NCI-H1694 treated with DMSO at 0.1 percent for 48 hours (cell line): ENCODE data around the gene NPIPB4.
A peak's percentile ranks its signal among the peaks of the same experiment; 100 is the strongest.
"Not testable (repeated sequence)": the region's sequence is repeated elsewhere in the genome, so short reads cannot be mapped to it uniquely, and the experiment has no call there.

Experiments
- DNase-seq: peaks from one replicate; lab custom pipeline; 2025; lab: John Stamatoyannopoulos, UW

NPIPB4 gene

GRCh38 chr16:21857656-21858055, at the start of gene NPIPB4:
Gene NPIPB4, minus strand, starts transcription at chr16:21857756. Its CDS starts 378 bp downstream, at chr16:21857378.
- DNase-seq, result not testable (repeated sequence)

GRCh38 chr16:21898998-21899397, 41.4 kb upstream of the NPIPB4 start:
- not testable (repeated sequence) for DNase-seq

GRCh38 chr16:21881988-21882387, 24.4 kb upstream of the NPIPB4 start:
- not testable (repeated sequence) for DNase-seq

GRCh38 chr16:21837186-21837585, 20.4 kb downstream of the NPIPB4 start:
- not testable (repeated sequence) for DNase-seq

GRCh38 chr16:21836334-21836733, 21.2 kb downstream of the NPIPB4 start:
- not testable (repeated sequence) for DNase-seq

- not testable (repeated sequence) for DNase-seq
Measured at GRCh38 chr16:21835747-21836146, 21.8 kb downstream of the NPIPB4 start.

GRCh38 chr16:21834211-21834610, 23.3 kb downstream of the NPIPB4 start:
- not testable (repeated sequence) for DNase-seq

GRCh38 chr16:21829929-21830328, 27.6 kb downstream of the NPIPB4 start:
- DNase-seq, result not testable (repeated sequence)

- DNase-seq, result not testable (repeated sequence)
Measured at GRCh38 chr16:21826067-21826706, 31.4 kb downstream of the NPIPB4 start.

GRCh38 chr16:21825526-21825925, 32.0 kb downstream of the NPIPB4 start:
- not testable (repeated sequence) for DNase-seq

GRCh38 chr16:21823258-21823657, 34.3 kb downstream of the NPIPB4 start:
- DNase-seq, result not testable (repeated sequence)

- DNase-seq, result not testable (repeated sequence)
Measured at GRCh38 chr16:21820908-21821465, 36.6 kb downstream of the NPIPB4 start.

- DNase-seq, result peak; percentile 37
Measured at GRCh38 chr16:21820028-21820907, 37.3 kb downstream of the NPIPB4 start.

GRCh38 chr16:21819617-21820016, 37.9 kb downstream of the NPIPB4 start:
- DNase-seq, result not testable (repeated sequence)

- not testable (repeated sequence) for DNase-seq
Measured at GRCh38 chr16:21817012-21817411, 40.5 kb downstream of the NPIPB4 start.

GRCh38 chr16:21815694-21816093, 41.9 kb downstream of the NPIPB4 start:
- DNase-seq, result not testable (repeated sequence)

GRCh38 chr16:21802375-21802663, 55.2 kb downstream of the NPIPB4 start:
- DNase-seq, result not testable (repeated sequence)

- DNase-seq, result peak; percentile 29
Measured at GRCh38 chr16:21801538-21802374, 55.8 kb downstream of the NPIPB4 start.

GRCh38 chr16:21798601-21799000, 59.0 kb downstream of the NPIPB4 start:
- DNase-seq, result not testable (repeated sequence)

- DNase-seq, result not testable (repeated sequence)
Measured at GRCh38 chr16:21793310-21793709, 64.2 kb downstream of the NPIPB4 start.

GRCh38 chr16:21790506-21790905, 67.0 kb downstream of the NPIPB4 start:
- DNase-seq, result not testable (repeated sequence)
